SKM-1 (cell line): ENCODE measurements around the gene FAM83D.
"Not testable (repeated sequence)": the region's sequence is repeated elsewhere in the genome, so short reads cannot be mapped to it uniquely, and the experiment has no call there.

Experiments
- DNase-seq: peaks from one replicate; lab custom pipeline; 2025; ENCODE audit not compliant: unreplicated experiment; lab: John Stamatoyannopoulos, UW

The FAM83D gene

DNA sequence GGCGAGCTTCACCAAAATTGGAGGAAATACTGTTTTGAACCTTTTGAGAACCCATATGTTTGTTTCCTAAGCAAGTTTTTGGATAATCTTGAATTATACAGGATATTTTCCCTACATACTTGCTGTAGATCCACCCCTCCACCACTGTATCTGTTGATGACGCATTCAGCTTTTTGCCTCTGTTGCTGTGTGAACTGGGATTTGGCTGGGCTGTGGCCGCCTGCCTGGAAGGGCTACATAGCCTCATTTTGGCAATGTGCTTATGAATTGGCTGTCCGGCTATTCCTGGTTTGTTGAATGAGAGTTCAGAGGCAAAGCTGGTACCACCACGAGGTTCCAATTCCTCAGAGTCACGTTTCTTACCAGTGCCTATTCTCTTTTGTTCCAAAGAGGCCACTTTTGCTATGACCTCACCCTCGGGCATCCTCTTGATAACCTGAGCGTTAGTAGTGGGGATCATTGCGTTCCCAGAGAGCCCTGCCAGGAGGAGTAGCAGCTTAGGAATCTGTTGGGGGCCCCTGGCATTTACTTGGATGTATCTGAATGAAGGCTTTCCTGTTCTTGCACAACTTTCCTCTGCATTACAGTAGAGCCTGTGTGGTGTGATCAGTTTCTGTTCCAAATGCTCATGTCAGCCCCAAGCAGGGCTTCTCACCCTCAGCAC, 6.4 kb downstream of the FAM83D start:
- no peak for DNase-seq

DNA sequence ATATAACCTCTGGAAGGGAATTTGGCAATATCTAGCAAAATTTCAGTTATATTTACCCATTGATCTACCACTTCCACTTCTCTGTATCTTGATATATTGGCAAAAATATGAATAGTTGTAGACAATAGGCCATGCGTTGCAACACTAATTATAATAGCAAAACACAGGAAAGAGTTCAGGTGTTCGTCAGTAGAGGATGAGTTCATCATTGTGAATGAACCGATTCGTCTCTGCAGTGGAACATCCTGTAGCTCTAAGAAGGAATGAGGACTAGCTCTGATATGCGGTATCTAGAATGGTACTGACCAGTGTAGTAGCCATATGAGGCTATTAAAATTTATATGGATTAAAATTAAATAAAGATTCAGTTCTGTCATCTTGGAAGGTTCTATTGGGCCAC, 8.3 kb downstream of the FAM83D start:
- DNase-seq = no peak

DNA sequence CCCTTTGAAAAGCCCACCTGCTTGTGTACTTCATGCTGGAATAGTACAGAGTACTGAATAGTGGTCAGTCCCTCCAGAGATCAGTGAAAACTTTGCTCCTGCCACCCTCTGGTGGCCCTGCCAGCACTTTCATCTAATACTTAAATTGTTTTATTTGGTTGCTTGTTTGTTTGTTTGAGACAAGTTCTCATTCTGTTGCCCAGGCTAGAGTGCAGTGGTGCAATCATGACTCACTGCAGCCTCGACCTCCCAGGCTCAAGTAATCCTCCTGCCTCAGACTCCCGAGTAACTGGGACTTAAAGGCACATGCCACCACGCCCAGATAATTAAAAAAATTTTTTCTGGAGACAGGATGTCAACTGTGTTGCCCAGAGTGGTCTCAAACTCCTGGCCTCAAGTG, 9.1 kb downstream of the FAM83D start:
- peak; percentile 1 for DNase-seq

DNA sequence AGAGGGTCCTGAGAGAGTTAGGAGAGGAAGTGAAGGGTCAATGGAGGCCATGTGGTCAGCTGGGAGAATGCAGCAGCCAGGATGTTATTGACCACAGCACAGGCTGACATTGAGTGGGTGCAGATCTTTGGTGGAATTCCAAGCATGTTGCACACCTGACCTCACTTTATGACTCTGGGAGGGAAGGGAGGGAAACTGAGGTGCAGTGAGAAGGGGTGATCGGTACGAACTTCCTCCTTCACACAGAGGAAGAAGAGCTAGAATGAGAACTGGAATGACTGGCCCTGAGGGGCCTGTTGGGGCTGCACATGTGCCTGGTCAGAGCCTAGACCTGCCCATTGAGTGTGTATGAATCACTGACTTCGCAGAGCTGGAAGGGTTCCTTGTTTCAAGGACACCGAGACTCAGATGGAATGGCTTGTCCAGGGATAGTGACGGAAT, 9.8 kb downstream of the FAM83D start:
- DNase-seq = no peak

DNA sequence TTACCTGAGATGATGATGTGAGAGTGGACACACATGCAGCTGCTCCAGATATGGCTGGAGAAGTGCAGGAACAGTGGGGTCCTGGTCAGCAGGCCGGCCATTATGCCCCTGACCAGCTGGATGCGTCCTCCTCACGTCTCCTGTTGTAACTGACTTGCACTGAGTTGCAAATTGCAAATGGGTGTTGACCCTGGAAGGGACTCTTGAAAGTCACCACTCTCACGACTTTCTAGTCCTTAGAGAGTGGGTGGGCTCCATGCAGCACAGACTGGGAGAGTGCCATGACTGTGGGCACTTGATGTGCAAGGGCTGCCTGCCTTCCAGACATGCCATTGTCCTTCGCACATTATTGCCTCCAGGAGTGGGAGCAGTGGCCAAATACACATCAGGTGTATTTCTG, 10.8 kb downstream of the FAM83D start:
- DNase-seq = no peak

DNA sequence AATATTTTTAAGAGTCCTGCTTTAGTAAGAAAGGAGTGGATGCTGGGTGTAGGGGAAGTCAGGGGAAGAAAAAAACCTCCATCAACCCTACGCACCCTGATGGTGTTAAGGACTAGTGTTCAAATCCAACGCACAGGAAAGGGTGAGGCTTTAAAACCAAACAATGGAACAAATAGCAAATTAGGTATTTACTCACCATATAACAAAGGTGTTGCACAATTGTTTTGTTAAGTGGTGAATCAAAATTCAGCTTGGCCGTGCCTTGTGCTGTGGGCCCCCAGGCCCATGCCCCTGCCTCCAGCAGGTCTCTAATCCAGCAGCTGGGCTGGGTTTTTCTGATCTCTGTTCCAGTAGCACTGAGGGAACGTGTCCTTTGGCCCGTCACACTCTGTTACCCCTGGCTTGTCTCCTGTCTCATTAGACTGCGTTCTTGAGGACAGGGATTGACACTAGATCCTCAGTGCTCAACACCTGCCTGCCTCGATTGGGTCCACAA, 11.8 kb downstream of the FAM83D start:
- DNase-seq = no peak

DNA sequence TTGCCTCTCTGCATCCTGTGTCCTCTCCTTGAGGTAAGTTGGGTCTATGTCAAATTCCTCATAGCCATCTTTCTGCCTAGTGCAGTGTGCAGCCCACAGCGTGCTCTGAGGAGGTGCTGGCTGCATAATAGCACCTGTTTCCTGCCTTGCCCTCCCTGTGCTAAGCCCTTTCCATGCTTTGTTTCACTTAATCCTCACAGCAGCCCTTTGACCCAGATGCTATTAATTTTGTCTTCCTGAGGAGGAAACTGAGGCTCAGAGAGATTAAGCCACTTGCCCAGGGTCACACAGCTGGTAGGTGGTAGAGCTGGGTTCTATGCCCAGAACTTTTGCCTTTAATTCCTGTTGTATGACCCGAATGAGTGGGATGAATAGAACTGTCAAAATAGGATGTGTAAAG, 13.5 kb downstream of the FAM83D start:
- no peak for DNase-seq

DNA sequence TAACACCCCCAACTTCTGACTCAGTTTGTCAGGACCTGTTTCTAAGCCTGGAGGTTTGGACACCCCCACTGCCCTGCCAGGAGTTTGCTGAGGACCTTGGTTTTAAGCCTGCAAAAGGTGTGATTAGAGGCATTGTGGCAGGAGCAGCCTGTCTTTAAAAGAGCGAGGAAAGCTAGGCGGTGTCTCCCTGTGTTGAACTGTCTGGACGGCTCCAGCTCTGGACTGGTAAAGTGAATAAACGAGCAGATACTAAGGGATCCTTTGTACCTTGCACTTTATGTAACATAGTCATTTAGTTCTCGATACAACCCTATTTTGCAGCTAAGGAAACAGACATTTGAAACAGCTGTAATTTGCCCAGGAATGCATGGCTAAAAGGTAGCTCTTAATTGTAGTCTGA, 14.4 kb downstream of the FAM83D start:
- DNase-seq = no peak

DNA sequence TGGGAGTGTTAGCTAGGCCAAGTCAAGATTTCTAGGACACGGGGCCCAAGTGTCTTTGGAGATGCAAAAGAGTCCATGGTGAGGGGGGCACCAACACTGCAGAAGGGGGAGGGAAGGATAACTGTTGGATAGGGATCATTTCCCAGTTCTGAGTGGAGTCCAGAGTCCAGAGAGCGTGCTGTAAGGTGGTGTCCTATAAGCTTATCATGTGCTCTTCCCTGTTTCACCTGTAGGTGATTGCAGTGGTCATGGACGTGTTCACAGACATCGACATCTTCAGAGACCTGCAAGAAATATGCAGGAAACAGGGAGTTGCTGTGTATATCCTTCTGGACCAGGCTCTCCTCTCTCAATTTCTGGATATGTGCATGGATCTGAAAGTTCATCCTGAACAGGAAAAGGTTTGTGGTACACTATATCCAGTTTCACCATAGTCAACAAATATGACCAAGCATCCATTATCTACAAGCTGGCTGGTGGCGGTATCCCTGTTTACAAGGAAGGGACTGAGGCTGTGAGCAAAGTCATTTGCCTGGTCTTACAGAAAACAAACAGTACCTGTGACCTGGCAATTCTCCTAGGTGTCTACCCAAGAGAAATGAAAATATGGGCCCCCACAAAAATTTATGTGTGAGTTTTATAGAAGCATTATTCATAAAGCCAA, 15.6 kb downstream of the FAM83D start:
- DNase-seq = no peak

DNA sequence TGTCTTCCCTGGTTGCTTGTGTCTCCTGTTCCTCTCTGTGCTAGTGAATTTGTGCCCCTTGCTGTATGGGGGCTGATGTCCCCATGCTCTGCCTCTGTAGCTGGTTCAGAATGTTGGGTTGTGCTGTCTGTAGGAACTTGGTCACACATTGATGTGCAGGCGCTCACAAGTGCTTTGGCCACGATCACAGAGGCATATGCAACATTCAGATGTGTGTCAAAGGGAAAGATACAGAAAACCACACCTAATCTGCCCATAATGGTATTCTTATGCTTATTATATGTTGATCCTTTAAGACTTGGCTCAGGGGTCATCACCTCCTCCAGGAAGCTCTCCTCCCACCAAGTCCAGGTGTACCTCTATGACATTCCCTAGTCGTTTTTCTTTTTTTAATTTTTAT, 18.8 kb downstream of the FAM83D start:
- DNase-seq = no peak

DNA sequence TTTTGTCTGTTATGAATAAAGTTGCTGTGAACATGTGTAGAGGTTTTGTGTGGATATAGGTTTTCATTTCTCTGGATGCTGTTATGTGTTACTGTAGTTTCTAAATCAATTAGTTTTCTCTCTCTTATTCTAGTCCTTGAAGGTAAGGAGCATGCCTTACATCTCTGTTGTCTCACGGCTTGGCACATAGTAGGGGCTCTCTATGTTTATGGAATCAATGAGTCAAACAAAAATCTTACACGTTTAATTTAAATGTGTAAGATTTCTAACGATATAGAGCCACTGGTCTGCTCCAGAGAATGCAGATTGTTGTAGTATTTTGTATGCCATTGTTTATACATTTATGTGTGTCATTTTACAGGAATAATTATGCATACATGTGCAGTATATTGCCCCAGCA, 20.6 kb downstream of the FAM83D start:
- DNase-seq = no peak

DNA sequence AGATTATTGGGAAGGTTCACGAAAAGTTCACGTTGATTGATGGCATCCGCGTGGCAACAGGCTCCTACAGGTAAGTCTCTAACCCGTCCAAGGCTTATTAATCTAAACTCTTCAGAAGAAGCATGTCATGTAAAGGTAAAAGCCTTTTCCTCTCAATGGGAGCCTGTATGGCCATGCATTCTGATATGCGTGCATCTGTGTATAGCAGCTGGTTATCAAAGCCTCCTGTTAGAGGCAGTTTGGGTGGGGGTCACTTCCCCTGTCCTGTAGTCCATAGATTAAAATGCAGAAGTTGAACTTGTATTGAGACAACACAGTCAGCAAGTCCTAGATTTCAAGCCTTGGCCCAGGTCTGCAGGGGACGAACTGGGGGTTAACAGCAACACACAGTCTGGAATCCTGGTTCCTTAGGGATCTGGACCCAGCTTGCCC, 21.7 kb downstream of the FAM83D start:
- DNase-seq = no peak

DNA sequence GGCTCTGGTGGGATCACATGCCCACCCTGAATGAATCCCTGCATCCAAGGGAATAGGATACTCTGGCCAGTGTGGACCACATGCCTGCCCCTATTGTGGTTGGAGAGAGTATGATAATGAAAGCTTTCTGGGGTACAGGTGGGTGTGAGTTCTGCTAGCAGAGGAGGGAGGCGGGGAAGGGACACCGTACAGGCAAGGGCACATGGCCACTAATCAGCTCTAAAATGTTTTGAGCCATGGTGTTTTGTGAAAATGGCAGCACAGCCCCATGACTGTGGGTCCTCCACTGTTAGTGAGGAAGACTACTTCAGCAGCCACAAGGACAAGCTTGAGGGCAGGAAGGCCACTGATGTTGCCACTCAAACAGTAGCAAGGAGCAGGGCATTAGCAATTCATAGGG, 24.0 kb downstream of the FAM83D start:
- no peak for DNase-seq

DNA sequence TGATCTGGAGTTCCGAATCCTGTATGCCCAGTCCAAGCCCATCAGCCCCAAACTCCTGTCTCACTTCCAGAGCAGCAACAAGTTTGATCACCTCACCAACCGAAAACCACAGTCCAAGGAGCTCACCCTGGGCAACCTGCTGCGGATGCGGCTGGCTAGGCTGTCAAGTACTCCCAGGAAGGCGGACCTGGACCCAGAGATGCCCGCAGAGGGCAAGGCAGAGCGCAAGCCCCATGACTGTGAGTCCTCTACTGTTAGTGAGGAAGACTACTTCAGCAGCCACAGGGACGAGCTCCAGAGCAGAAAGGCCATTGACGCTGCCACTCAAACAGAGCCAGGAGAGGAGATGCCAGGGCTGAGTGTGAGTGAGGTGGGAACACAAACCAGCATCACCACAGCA, 25.4 kb downstream of the FAM83D start:
- DNase-seq = no peak

DNA sequence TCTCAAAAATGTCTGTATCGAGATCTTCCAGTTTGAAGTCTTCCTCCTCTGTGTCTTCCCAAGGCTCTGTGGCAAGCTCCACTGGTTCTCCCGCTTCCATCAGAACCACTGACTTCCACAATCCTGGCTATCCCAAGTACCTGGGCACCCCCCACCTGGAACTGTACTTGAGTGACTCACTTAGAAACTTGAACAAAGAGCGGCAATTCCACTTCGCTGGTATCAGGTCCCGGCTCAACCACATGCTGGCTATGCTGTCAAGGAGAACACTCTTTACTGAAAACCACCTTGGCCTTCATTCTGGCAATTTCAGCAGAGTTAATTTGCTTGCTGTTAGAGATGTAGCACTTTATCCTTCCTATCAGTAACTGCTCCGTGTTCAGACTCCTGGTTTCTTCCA, 25.9 kb downstream of the FAM83D start:
- no peak for DNase-seq

DNA sequence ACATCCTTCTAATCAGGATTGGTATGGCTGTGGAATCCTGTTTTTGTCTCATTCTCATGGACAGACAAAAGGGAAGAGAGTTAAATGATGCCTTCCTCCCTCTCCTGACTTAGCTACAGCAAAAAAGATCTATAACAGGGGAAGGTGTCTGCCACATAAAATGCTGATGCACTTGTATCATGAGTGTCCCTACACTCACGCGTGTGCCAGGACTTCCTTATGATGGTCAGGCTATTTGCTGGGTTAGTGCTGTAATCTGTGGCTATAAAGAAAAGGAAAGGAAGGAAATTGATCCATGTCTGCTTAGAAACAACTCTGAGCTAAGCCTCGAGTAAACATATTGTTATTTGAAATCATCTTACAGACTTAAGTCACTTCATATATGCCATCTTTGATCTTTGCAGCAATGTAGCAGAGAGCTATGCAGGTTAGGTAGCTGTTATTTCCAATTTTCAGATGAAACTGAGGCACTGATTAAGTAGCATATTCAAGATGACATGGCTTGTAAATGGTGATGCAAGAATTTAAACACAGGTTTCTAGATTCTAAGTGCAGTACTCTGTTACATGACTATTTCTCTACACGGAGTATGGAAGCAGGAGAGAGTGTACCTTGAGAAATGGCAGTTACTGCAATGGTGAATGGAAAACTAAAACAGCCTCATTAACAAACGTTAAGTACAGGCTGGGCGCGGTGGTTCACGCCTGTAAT, 27.6 kb downstream of the FAM83D start:
- DNase-seq = no peak

DNA sequence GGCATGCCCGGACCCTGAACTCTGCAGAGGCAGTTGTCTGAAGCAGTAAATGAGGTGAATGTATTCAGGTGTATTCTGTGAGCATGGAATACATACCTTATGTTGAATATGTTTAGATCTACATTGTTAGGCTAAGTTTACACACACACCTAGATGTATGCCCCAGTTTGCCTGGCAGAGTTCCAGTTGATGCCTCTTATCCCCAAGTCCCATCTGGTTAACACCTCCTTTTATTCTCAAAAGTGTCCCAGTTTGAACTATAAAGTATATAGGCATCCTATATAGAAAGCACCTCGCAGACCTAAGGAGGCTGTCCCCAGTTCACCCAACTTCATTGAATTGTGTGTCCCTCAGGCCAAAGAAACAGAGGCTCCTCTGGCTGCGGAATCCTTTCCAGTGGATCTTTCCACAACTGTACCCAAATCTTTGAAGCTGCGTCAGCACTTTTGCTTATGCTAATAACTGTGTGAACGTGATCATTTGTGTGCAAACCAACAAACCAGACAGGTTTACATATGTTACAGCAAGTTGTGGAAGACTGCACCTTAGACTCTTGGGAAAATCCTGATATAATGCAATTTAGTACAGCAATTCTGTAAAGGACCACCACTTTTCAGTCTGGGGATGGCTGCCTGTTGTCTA, 31.1 kb downstream of the FAM83D start:
- DNase-seq = no peak

DNA sequence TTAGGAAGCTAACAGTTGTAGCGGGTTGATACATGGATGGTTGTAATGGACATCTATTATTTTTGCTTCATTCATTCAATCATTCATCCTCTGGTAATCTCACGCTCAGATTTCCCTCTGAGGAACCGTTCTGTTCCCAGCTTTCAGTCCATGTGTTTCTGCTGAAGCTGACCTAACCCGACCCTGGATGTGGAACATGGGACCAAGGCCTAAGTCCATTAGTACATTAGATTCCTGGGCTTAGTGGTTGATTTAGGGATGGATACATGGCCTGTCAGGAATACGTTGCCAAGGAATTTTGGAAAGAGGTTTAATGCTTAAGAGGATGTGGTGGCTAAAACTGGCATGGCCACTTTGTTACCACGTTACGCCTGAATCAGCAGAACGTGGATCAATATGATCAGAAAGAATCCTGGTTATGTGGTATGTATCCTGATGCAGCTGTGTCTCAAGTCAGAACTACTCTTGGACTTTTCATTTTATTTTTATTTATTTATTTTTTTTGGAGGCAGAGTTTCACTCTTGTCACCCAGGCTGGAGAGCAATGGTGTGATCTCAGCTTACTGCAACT, 31.8 kb downstream of the FAM83D start:
- DNase-seq = no peak

DNA sequence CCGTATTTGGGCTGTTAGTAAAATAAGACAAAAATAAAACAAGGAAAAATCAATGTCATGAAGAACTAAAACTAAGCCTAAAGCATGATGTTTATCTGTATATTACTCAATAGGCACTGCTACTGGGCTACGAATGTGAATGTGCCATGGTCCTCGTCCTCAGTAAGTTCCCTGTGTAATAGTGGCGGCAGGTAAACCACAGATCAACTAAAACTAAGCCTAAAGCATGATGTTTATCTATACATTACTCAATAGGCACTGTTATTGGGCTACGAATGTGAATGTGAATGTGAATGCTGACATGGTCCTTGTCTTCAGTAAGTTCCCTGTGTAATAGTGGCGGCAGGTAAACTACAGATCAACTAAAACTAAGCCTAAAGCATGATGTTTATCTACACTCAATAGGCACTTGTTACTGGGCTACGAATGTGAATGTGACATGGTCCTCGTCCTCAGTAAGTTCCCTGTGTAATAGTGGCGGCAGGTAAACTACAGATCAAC, 34.0 kb downstream of the FAM83D start:
- DNase-seq = not testable (repeated sequence)

DNA sequence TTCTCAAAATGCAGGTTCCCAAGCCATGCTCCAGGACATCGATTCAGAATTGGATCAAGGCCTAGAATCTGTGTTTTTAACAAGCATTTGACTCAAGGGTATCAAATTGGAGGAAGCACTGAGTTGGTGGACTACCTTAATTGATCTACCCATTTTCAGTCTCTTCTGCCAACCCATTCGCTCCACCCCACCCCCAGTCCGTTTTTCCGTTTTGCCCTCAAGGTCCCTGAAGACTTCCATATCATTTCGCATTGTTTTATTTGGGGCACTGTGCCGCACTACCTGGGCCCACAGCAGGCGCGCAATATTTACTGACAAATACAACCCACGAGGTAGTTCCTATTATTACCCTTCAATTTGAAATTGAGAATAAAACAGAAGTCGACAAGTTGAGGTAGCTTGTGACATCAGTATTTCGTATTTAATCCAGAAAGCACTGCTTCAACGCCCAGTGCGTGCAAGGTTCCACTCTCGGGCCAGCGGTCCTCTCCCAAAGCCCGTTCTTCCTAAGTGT, 35.4 kb downstream of the FAM83D start:
- DNase-seq = no peak
